H9 (cell line): ENCODE measurements around the gene PPP1R7. TPM values are rescaled to one million over a fixed set of nuclear protein-coding genes. Genes with fewer than 3 reads are reported as not detected.

Experiments
- DNase-seq: peaks from one replicate; pipeline ENCODE4 v3.0.0-alpha.2; 2017
- H2AFZ ChIP-seq: one replicate; pipeline ENCODE4 v1.6.1; 2013; ENCODE audit warnings: mild to moderate bottlenecking, low read length, control low read depth, moderate library complexity
- H2AK5ac ChIP-seq: 2 replicates; pipeline ENCODE4 v1.6.1; 2013; ENCODE audit warnings: low read length, control low read depth, mixed read lengths; ENCODE audit not compliant: insufficient read length
- H2BK120ac ChIP-seq: one replicate; pipeline ENCODE4 v1.6.1; 2013; ENCODE audit warnings: low read depth, mild to moderate bottlenecking, low read length, control low read depth, inconsistent platforms; ENCODE audit not compliant: poor library complexity, severe bottlenecking
- H2BK12ac ChIP-seq: 2 replicates; pipeline ENCODE4 v1.6.1; 2013; ENCODE audit warnings: low read length, control low read depth, mixed read lengths, low read depth; ENCODE audit not compliant: insufficient read length
- H2BK15ac ChIP-seq: 2 replicates; pipeline ENCODE4 v1.6.1; 2013; ENCODE audit warnings: low read depth, low read length, control low read depth
- H2BK20ac ChIP-seq: one replicate; pipeline ENCODE4 v1.6.1; 2013; ENCODE audit warnings: low read depth, mild to moderate bottlenecking, low read length, control low read depth, inconsistent platforms; ENCODE audit not compliant: poor library complexity, severe bottlenecking
- H2BK5ac ChIP-seq: 2 replicates; pipeline ENCODE4 v1.6.1; 2013; ENCODE audit warnings: low read length, control low read depth, mixed read lengths; ENCODE audit not compliant: insufficient read length
- H3K14ac ChIP-seq: 2 replicates; pipeline ENCODE4 v1.6.1; 2013; ENCODE audit warnings: low read length, control low read depth; ENCODE audit not compliant: insufficient read depth
- H3K18ac ChIP-seq: 2 replicates; pipeline ENCODE4 v1.6.1; 2013; ENCODE audit warnings: low read depth, mild to moderate bottlenecking, mixed read lengths, low read length, control low read depth; ENCODE audit not compliant: insufficient read length
- H3K23ac ChIP-seq: 2 replicates; pipeline ENCODE4 v1.6.1; 2013; ENCODE audit warnings: low read length, control low read depth, mixed read lengths, low read depth; ENCODE audit not compliant: insufficient read length
- H3K23me2 ChIP-seq: 2 replicates; pipeline ENCODE4 v1.6.1; 2013; ENCODE audit warnings: low read depth, mild to moderate bottlenecking, mixed read lengths, low read length, control low read depth; ENCODE audit not compliant: insufficient read length, poor library complexity, severe bottlenecking
- H3K27ac ChIP-seq: 2 replicates; pipeline ENCODE4 v1.5.1; 2013; ENCODE audit warnings: low read length, control low read depth, mixed read lengths, low read depth; ENCODE audit not compliant: insufficient read length
- H3K27me3 ChIP-seq: 2 replicates; pipeline ENCODE4 v1.6.1; 2013; ENCODE audit warnings: low read length, control low read depth, inconsistent platforms; ENCODE audit not compliant: insufficient read depth
- H3K4ac ChIP-seq: 2 replicates; pipeline ENCODE4 v1.6.1; 2013; ENCODE audit warnings: low read depth, mild to moderate bottlenecking, control low read depth, inconsistent platforms, low read length, moderate library complexity
- H3K4me1 ChIP-seq: 2 replicates; pipeline ENCODE4 v1.6.1; 2013; ENCODE audit warnings: low read length, control low read depth, inconsistent platforms; ENCODE audit not compliant: insufficient read depth
- H3K4me2 ChIP-seq: 2 replicates; pipeline ENCODE4 v1.6.1; 2013; ENCODE audit warnings: low read length, control low read depth, mixed read lengths; ENCODE audit not compliant: insufficient read length, insufficient read depth
- H3K56ac ChIP-seq: 2 replicates; pipeline ENCODE4 v1.6.1; 2013; ENCODE audit warnings: low read depth, mild to moderate bottlenecking, mixed read lengths, low read length, control low read depth; ENCODE audit not compliant: insufficient read length
- H3K79me1 ChIP-seq: 2 replicates; pipeline ENCODE4 v1.6.1; 2013; ENCODE audit warnings: low read depth, mild to moderate bottlenecking, moderate library complexity, low read length, control low read depth, inconsistent platforms; ENCODE audit not compliant: insufficient read depth, poor library complexity, severe bottlenecking
- H3K79me2 ChIP-seq: 2 replicates; pipeline ENCODE4 v1.6.1; 2013; ENCODE audit warnings: low read length, control low read depth, inconsistent platforms; ENCODE audit not compliant: insufficient read depth
- H3K9ac ChIP-seq: 2 replicates; pipeline ENCODE4 v1.6.1; 2013; ENCODE audit warnings: low read length, control low read depth, mixed read lengths; ENCODE audit not compliant: insufficient read length; ENCODE audit errors: extremely low read depth
- H3K9me3 ChIP-seq: one replicate; pipeline ENCODE4 v1.6.1; 2013; ENCODE audit warnings: low read depth, low read length, inconsistent platforms; ENCODE audit not compliant: control insufficient read depth
- H3T11ph ChIP-seq: one replicate; pipeline ENCODE4 v1.6.1; 2013; ENCODE audit warnings: mild to moderate bottlenecking, low read length, control low read depth, inconsistent platforms
- H4K20me1 ChIP-seq: one replicate; pipeline ENCODE4 v1.6.1; 2013; ENCODE audit not compliant: control insufficient read depth, insufficient read length, insufficient read depth
- H4K5ac ChIP-seq: 2 replicates; pipeline ENCODE4 v1.6.1; 2013; ENCODE audit warnings: low read depth, mild to moderate bottlenecking, mixed read lengths, low read length, control low read depth; ENCODE audit not compliant: insufficient read length
- H4K8ac ChIP-seq: replicated peaks from 2 replicates; pipeline ENCODE4 v1.6.1; 2013; ENCODE audit warnings: low read length, control low read depth, mixed read lengths, low read depth; ENCODE audit not compliant: insufficient read length
- H4K91ac ChIP-seq: 2 replicates; pipeline ENCODE4 v1.6.1; 2013; ENCODE audit warnings: low read depth, mild to moderate bottlenecking, moderate library complexity, mixed read lengths, low read length, control low read depth; ENCODE audit not compliant: insufficient read length
- H3K27ac Mint-ChIP-seq, 3 experiments: 2 replicates in 2 of 3; 3 replicates in 1 of 3; pipeline ENCODE4 v1.8.0; 2020 to 2021; ENCODE audit warnings: mixed read lengths in 3 of 3, mild to moderate bottlenecking in 1 of 3, moderate library complexity in 1 of 3
- H3K27me3 Mint-ChIP-seq: 2 replicates; pipeline ENCODE4 v1.8.0; 2021; ENCODE audit warnings: low read depth, mild to moderate bottlenecking, moderate library complexity, mixed read lengths
- H3K36me3 Mint-ChIP-seq, 3 experiments: 2 replicates in 2 of 3; 3 replicates in 1 of 3; pipeline ENCODE4 v1.8.0; 2020 to 2021; ENCODE audit warnings: low read depth in 3 of 3, mixed read lengths in 3 of 3; ENCODE audit not compliant: insufficient read depth in 1 of 3
- H3K4me1 Mint-ChIP-seq, 2 experiments: 2 replicates each; pipeline ENCODE4 v1.8.0; 2020; ENCODE audit warnings: mixed read lengths in 2 of 2
- H3K4me3 Mint-ChIP-seq, 2 experiments: 2 replicates in 1 of 2; 3 replicates in 1 of 2; pipeline ENCODE4 v1.8.0; 2020 to 2021; ENCODE audit warnings: mild to moderate bottlenecking in 2 of 2, mixed read lengths in 2 of 2, moderate library complexity in 1 of 2
- H3K9me3 Mint-ChIP-seq, 2 experiments: 2 replicates in 1 of 2; 3 replicates in 1 of 2; pipeline ENCODE4 v1.8.0; 2020; ENCODE audit warnings: mild to moderate bottlenecking in 2 of 2, mixed read lengths in 2 of 2, moderate library complexity in 1 of 2
- WGBS: extraction: QIAGEN DNeasy Blood & Tissue Kit; methylation state at CpG from one replicate; pipeline ENCODE4 v1.1.7; 2013; ENCODE audit warnings: missing lambda C conversion rate, low lambda C conversion rate, mixed read lengths; ENCODE audit not compliant: insufficient read length; ENCODE audit errors: extremely low coverage; 5-methylcytosine and 5-hydroxymethylcytosine counted together
- total RNA-seq: library from RNA; stranded (reverse); gene quantifications from 2 replicates; pipeline ENCODE4 v1.2.1, GENCODE V29; 2021
- TF ChIP-seq, protein P1 (sequence below): fragments of 200-600 bp; sonication (generic); conservative IDR thresholded peaks from 3 replicates; pipeline ENCODE4 v1.8.0; 2021; ENCODE audit warnings: antibody characterized with exemption, mild to moderate bottlenecking

The PPP1R7 gene
- total RNA-seq, 1 experiment from 2014 or later: 60.2 TPM

DNA sequence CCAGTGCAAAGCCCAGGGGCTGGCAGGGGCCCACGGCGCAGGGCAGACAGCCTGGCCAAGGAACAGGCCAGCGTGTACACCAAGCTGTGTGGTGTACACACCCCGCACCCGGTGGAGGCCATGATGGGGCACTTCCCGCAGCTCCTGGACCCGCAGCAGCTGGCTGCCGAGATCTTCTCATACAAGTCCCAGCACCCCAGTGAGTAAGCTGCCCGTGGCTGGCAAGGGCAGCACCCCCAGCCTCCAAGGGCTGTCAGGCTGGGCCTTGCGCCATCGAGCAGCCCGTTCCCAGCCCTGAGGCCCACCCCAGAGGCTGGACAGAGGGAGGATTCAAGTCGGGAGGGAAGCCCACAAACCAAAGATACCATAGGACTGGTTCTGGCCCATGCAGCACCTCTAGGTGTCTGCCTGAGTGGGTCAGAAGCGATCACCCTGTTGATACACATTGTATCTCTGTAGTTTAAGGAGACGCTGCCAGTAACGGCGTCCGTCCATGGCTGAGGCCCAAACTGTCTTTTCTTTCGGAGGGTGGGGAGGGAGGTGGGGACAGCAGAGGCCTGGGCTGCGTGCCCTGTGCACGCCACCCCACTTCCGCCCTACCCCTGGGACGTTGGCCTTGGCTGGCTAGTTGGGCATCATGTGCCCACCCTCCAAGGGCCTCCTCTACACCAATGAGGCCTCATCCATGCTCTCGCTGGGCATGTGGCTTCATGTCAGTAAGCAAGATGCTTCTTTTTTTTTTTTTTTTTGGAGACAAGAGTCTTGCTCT is 31.3 kb upstream of the PPP1R7 start:
- no peaks in the 10 kb centered on the region for H3K4me1 ChIP-seq
- Mint-ChIP-seq H3K9me3 (no peaks in the 10 kb centered on the region), H3K36me3 (peaks cover 13 to 68% (median 58%) of the 10 kb centered on the region in 3 experiments; a peak in 6 of 7 replicates), H3K27ac (no peak overlapping the region), H3K4me1 (no peaks in the 10 kb centered on the region), H3K27me3 (no peaks in the 10 kb centered on the region), H3K4me3 (no peak overlapping the region)
- no peaks in the 10 kb centered on the region for H4K20me1 ChIP-seq
- H3K79me1 ChIP-seq: no peaks in the 10 kb centered on the region
- no peak overlapping the region for H3K18ac ChIP-seq
- no CpG with 5 or more reads among the region's 24 CpGs for WGBS
- H2BK120ac ChIP-seq: no peak overlapping the region
- no peak overlapping the region for H3T11ph ChIP-seq
- H4K91ac ChIP-seq: no peak overlapping the region
- H3K23me2 ChIP-seq: no peaks in the 10 kb centered on the region
- H2AFZ ChIP-seq: no peak overlapping the region
- H2BK20ac ChIP-seq: no peak overlapping the region
- H2BK15ac ChIP-seq: no peak overlapping the region
- H3K23ac ChIP-seq: no peak overlapping the region
- no peak overlapping the region for H3K27ac ChIP-seq
- H3K14ac ChIP-seq: no peak overlapping the region
- no peaks in the 10 kb centered on the region for H3K9me3 ChIP-seq
- no peak overlapping the region for H3K9ac ChIP-seq
- no peak overlapping the region for H3K4me2 ChIP-seq
- H3K79me2 ChIP-seq: no peaks in the 10 kb centered on the region
- no peak overlapping the region for H2AK5ac ChIP-seq
- no peak overlapping the region for H4K5ac ChIP-seq
- DNase-seq: peak; percentile 23
- no peak overlapping the region for H3K56ac ChIP-seq
- TF ChIP-seq, protein P1, sequence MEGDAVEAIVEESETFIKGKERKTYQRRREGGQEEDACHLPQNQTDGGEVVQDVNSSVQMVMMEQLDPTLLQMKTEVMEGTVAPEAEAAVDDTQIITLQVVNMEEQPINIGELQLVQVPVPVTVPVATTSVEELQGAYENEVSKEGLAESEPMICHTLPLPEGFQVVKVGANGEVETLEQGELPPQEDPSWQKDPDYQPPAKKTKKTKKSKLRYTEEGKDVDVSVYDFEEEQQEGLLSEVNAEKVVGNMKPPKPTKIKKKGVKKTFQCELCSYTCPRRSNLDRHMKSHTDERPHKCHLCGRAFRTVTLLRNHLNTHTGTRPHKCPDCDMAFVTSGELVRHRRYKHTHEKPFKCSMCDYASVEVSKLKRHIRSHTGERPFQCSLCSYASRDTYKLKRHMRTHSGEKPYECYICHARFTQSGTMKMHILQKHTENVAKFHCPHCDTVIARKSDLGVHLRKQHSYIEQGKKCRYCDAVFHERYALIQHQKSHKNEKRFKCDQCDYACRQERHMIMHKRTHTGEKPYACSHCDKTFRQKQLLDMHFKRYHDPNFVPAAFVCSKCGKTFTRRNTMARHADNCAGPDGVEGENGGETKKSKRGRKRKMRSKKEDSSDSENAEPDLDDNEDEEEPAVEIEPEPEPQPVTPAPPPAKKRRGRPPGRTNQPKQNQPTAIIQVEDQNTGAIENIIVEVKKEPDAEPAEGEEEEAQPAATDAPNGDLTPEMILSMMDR: no peak
- H4K8ac ChIP-seq: no peak overlapping the region
- H3K27me3 ChIP-seq: no peaks in the 10 kb centered on the region
- no peak overlapping the region for H3K4ac ChIP-seq
- no peak overlapping the region for H2BK12ac ChIP-seq
- H2BK5ac ChIP-seq: no peak overlapping the region
